Activated T-helper 17 cell treated with anti-CD3 and anti-CD28 coated beads, Interleukin-2, amount 50 U/mL, for 72 hours (primary cell): Measurements from ENCODE around the gene KCNJ6. TPM values are rescaled to one million over a fixed set of nuclear protein-coding genes. Genes with fewer than 3 reads are reported as not detected.
A peak's percentile ranks its signal among the peaks of the same experiment; 100 is the strongest.

Experiments
- ATAC-seq: fragments of 150-1000 bp; cut with Tn5 transposase; replicated peaks from 2 replicates; pipeline ENCODE4 v1.10.0; 2021; ENCODE audit warnings: mild to moderate bottlenecking, moderate library complexity
- H3K27ac Mint-ChIP-seq: one replicate; pipeline ENCODE4 v1.8.0; 2022; ENCODE audit warnings: mixed read lengths
- H3K27me3 Mint-ChIP-seq: one replicate; pipeline ENCODE4 v1.8.0; 2022; ENCODE audit warnings: mixed read lengths
- H3K36me3 Mint-ChIP-seq: one replicate; pipeline ENCODE4 v1.8.0; 2022; ENCODE audit warnings: low read depth, mild to moderate bottlenecking, mixed read lengths
- H3K4me1 Mint-ChIP-seq: one replicate; pipeline ENCODE4 v1.8.0; 2022; ENCODE audit warnings: mixed read lengths
- H3K4me3 Mint-ChIP-seq: one replicate; pipeline ENCODE4 v1.8.0; 2022; ENCODE audit warnings: mild to moderate bottlenecking, mixed read lengths
- H3K9me3 Mint-ChIP-seq: one replicate; pipeline ENCODE4 v1.8.0; 2022; ENCODE audit warnings: mixed read lengths
- total RNA-seq, 2 donors: library from RNA; stranded (reverse); gene quantifications; one replicate each; pipeline ENCODE4 v1.2.3, GENCODE V29; 2022

Gene KCNJ6
- total RNA-seq, 2 donors from 2014 or later: not detected

GRCh38 chr21:37886120-37886519, 30.1 kb downstream of the KCNJ6 start:
- Mint-ChIP-seq H3K9me3 (peaks cover 3% of the 10 kb centered on the region), H3K36me3 (no peaks in the 10 kb centered on the region), H3K4me3 (no peak overlapping the region), H3K4me1 (no peaks in the 10 kb centered on the region), H3K27ac (no peak overlapping the region), H3K27me3 (peaks cover 16% of the 10 kb centered on the region)
- no peak for ATAC-seq

- H3K4me3 Mint-ChIP-seq: no peak overlapping the region
- H3K27ac Mint-ChIP-seq: no peak overlapping the region
- H3K4me1 Mint-ChIP-seq: no peaks in the 10 kb centered on the region
- H3K27me3 Mint-ChIP-seq: peaks cover 10% of the 10 kb centered on the region
- no peaks in the 10 kb centered on the region for H3K36me3 Mint-ChIP-seq
- no peaks in the 10 kb centered on the region for H3K9me3 Mint-ChIP-seq
- ATAC-seq: no peak
Measured at GRCh38 chr21:37878946-37879660, 37.2 kb downstream of the KCNJ6 start.

- H3K36me3 Mint-ChIP-seq: no peaks in the 10 kb centered on the region
- no peak overlapping the region for H3K4me3 Mint-ChIP-seq
- H3K27ac Mint-ChIP-seq: no peak overlapping the region
- H3K4me1 Mint-ChIP-seq: no peaks in the 10 kb centered on the region
- H3K27me3 Mint-ChIP-seq: peaks cover 10% of the 10 kb centered on the region
- peak; percentile 54 for ATAC-seq
- no peaks in the 10 kb centered on the region for H3K9me3 Mint-ChIP-seq
Measured at GRCh38 chr21:37877888-37878684, 38.2 kb downstream of the KCNJ6 start.

GRCh38 chr21:37877171-37877570, 39.1 kb downstream of the KCNJ6 start:
- peaks cover 10% of the 10 kb centered on the region for H3K27me3 Mint-ChIP-seq
- H3K36me3 Mint-ChIP-seq: no peaks in the 10 kb centered on the region

GRCh38 chr21:37876561-37876960, 39.7 kb downstream of the KCNJ6 start:
- Mint-ChIP-seq H3K36me3 (no peaks in the 10 kb centered on the region), H3K27me3 (peaks cover 10% of the 10 kb centered on the region), H3K4me1 (no peaks in the 10 kb centered on the region), H3K4me3 (no peak overlapping the region), H3K27ac (no peak overlapping the region), H3K9me3 (no peaks in the 10 kb centered on the region)
- no peak for ATAC-seq

More at GRCh38 chr21:37877171-37877570, 39.1 kb downstream of the KCNJ6 start:
- no peak overlapping the region for H3K27ac Mint-ChIP-seq
- H3K9me3 Mint-ChIP-seq: no peaks in the 10 kb centered on the region
- ATAC-seq: no peak
- H3K4me3 Mint-ChIP-seq: no peak overlapping the region
- no peaks in the 10 kb centered on the region for H3K4me1 Mint-ChIP-seq

GRCh38 chr21:37874904-37875780, 41.1 kb downstream of the KCNJ6 start:
- Mint-ChIP-seq H3K4me3 (no peak overlapping the region), H3K4me1 (no peaks in the 10 kb centered on the region), H3K27ac (no peak overlapping the region), H3K9me3 (no peaks in the 10 kb centered on the region), H3K27me3 (peaks cover 10% of the 10 kb centered on the region), H3K36me3 (no peaks in the 10 kb centered on the region)
- ATAC-seq: no peak

GRCh38 chr21:37874481-37874880, 41.8 kb downstream of the KCNJ6 start:
- no peak for ATAC-seq

GRCh38 chr21:37873655-37874054, 42.6 kb downstream of the KCNJ6 start:
- Mint-ChIP-seq H3K27ac (no peak overlapping the region), H3K27me3 (peaks cover under 1% of the 10 kb centered on the region), H3K4me3 (no peak overlapping the region), H3K36me3 (no peaks in the 10 kb centered on the region), H3K4me1 (no peaks in the 10 kb centered on the region), H3K9me3 (no peaks in the 10 kb centered on the region)
- ATAC-seq: no peak

More at GRCh38 chr21:37874481-37874880, 41.8 kb downstream of the KCNJ6 start:
- Mint-ChIP-seq H3K4me3 (no peak overlapping the region), H3K27ac (no peak overlapping the region), H3K9me3 (no peaks in the 10 kb centered on the region), H3K36me3 (no peaks in the 10 kb centered on the region), H3K27me3 (peaks cover 8% of the 10 kb centered on the region), H3K4me1 (no peaks in the 10 kb centered on the region)

GRCh38 chr21:37871121-37871862, 45.0 kb downstream of the KCNJ6 start:
- Mint-ChIP-seq H3K27me3 (peaks cover 4% of the 10 kb centered on the region), H3K4me3 (no peak overlapping the region), H3K36me3 (no peaks in the 10 kb centered on the region), H3K9me3 (no peaks in the 10 kb centered on the region), H3K4me1 (no peaks in the 10 kb centered on the region), H3K27ac (no peak overlapping the region)
- no peak for ATAC-seq

GRCh38 chr21:37870221-37870620, 46.0 kb downstream of the KCNJ6 start:
- Mint-ChIP-seq H3K27me3 (peaks cover 9% of the 10 kb centered on the region), H3K27ac (no peak overlapping the region), H3K4me3 (no peak overlapping the region), H3K4me1 (no peaks in the 10 kb centered on the region), H3K36me3 (no peaks in the 10 kb centered on the region), H3K9me3 (no peaks in the 10 kb centered on the region)
- no peak for ATAC-seq

- no peak for ATAC-seq
- Mint-ChIP-seq H3K27ac (no peak overlapping the region), H3K4me1 (no peaks in the 10 kb centered on the region), H3K36me3 (no peaks in the 10 kb centered on the region), H3K27me3 (peaks cover 9% of the 10 kb centered on the region), H3K9me3 (no peaks in the 10 kb centered on the region), H3K4me3 (no peak overlapping the region)
Measured at GRCh38 chr21:37869661-37870060, 46.6 kb downstream of the KCNJ6 start.

- Mint-ChIP-seq H3K27me3 (peaks cover 9% of the 10 kb centered on the region), H3K4me3 (no peak overlapping the region), H3K36me3 (no peaks in the 10 kb centered on the region), H3K27ac (no peak overlapping the region), H3K9me3 (no peaks in the 10 kb centered on the region), H3K4me1 (no peaks in the 10 kb centered on the region)
- ATAC-seq: no peak
Measured at GRCh38 chr21:37868446-37869295, 47.6 kb downstream of the KCNJ6 start.

GRCh38 chr21:37866027-37866426, 50.2 kb downstream of the KCNJ6 start:
- no peak for ATAC-seq
- no peak overlapping the region for H3K27ac Mint-ChIP-seq
- no peaks in the 10 kb centered on the region for H3K9me3 Mint-ChIP-seq
- no peaks in the 10 kb centered on the region for H3K4me1 Mint-ChIP-seq
- H3K36me3 Mint-ChIP-seq: no peaks in the 10 kb centered on the region
- H3K4me3 Mint-ChIP-seq: no peak overlapping the region
- H3K27me3 Mint-ChIP-seq: peaks cover 9% of the 10 kb centered on the region
